K562 (cell line): ENCODE measurements around the gene USP46. TPM values are rescaled to one million over a fixed set of nuclear protein-coding genes. Genes with fewer than 3 reads are reported as not detected.

Experiments used
- ATAC-seq: fragments of 200-7000 bp; cut with Tn5 transposase; 3 replicates; pipeline ENCODE4 v1.9.1; 2020; ENCODE audit warnings: moderate library complexity
- BruUV-seq: library from RNA; stranded (reverse); fragments of 400-500 nt; replicated peaks from 2 replicates; lab custom pipeline; 2021; lab: Mats Ljungman, UMichigan
- CTCF ChIA-PET: fragments of 300-600 bp; formaldehyde crosslinking; extraction: SDS; loops from one replicate; lab custom pipeline; 2021; ENCODE audit warnings: low intra/inter-chr PET ratio; lab: Yijun Ruan, JAX
- POLR2A ChIA-PET: fragments of 300-600, 350-650 bp; sonication (Branson Sonifier 250); formaldehyde crosslinking; extraction: SDS; loops from one replicate; lab custom pipeline; 2021; ENCODE audit warnings: antibody characterized with exemption, inconsistent platforms; lab: Yijun Ruan, JAX
- DNase-seq, 4 experiments: peaks; one replicate each; pipeline versions ENCODE4 v3.0.0 to v3.0.0-alpha.2; 2011 to 2018; ENCODE audit warnings: low spot score in 3 of 4, mixed read lengths in 3 of 4; ENCODE audit errors: extremely low read depth in 1 of 4
- FAIRE-seq: peaks from 2 replicates; lab custom pipeline; 2011; peaks lifted over from hg19 to GRCh38; lab: Jason Lieb, UNC
- H2AFZ ChIP-seq: 2 replicates; pipeline ENCODE4 v1.6.0; 2011; ENCODE audit warnings: low read depth, low read length, control low read depth, inconsistent platforms
- H3K27ac ChIP-seq: fragments of 200-600 bp; 3 replicates; pipeline ENCODE4 v1.8.0; 2011; ENCODE audit warnings: low read depth, mild to moderate bottlenecking, control low read depth, inconsistent platforms, low read length, moderate library complexity, mixed read lengths; ENCODE audit errors: extremely low read depth
- H3K27me3 ChIP-seq, 2 experiments: fragments of 300-600 bp in 1 of 2; 2 replicates in 1 of 2; 3 replicates in 1 of 2; pipeline versions ENCODE4 v1.6.0 to v1.8.0; 2011; ENCODE audit warnings: inconsistent platforms in 2 of 2, low read length in 2 of 2, mild to moderate bottlenecking in 1 of 2, mixed read lengths in 1 of 2, moderate library complexity in 1 of 2; ENCODE audit not compliant: control insufficient read depth in 2 of 2, insufficient read depth in 2 of 2
- H3K36me3 ChIP-seq: fragments of 300-600 bp; 3 replicates; pipeline ENCODE4 v1.8.0; 2011; ENCODE audit warnings: mild to moderate bottlenecking, low read length, inconsistent platforms; ENCODE audit not compliant: control insufficient read depth, insufficient read depth
- H3K4me1 ChIP-seq, 2 experiments: fragments of 200-600 bp in 1 of 2; replicated peaks in 1 of 2; 2 replicates in 1 of 2; 3 replicates in 1 of 2; pipeline versions ENCODE4 v1.5.1 to v1.8.0; 2011; ENCODE audit warnings: inconsistent platforms in 2 of 2, low read length in 2 of 2, mild to moderate bottlenecking in 1 of 2, mixed read lengths in 1 of 2, moderate library complexity in 1 of 2; ENCODE audit not compliant: control insufficient read depth in 2 of 2, insufficient read depth in 2 of 2
- H3K4me2 ChIP-seq: 2 replicates; pipeline ENCODE4 v1.6.1; 2011; ENCODE audit warnings: low read length, control low read depth, inconsistent platforms, mixed read lengths; ENCODE audit not compliant: insufficient read depth
- H3K4me3 ChIP-seq: fragments of 200-600 bp; sonication (generic), shearing (Covaris generic); 2 replicates; pipeline ENCODE4 v1.5.1; 2016; ENCODE audit warnings: control low read depth, inconsistent platforms
- H3K79me2 ChIP-seq: fragments of 200-600 bp; 3 replicates; pipeline ENCODE4 v1.8.0; 2011; ENCODE audit warnings: low read length, inconsistent platforms; ENCODE audit not compliant: control insufficient read depth, insufficient read depth
- H3K9ac ChIP-seq, 2 experiments: 2 replicates each; pipeline versions ENCODE4 v1.6.0 to v1.6.1; 2011; ENCODE audit warnings: low read depth in 2 of 2, low read length in 2 of 2, control low read depth in 1 of 2, inconsistent platforms in 1 of 2, mild to moderate bottlenecking in 1 of 2, mixed read lengths in 1 of 2; ENCODE audit not compliant: insufficient read depth in 1 of 2
- H3K9me1 ChIP-seq: one replicate; pipeline ENCODE4 v1.6.0; 2011; ENCODE audit warnings: inconsistent platforms, mild to moderate bottlenecking, low read length, moderate library complexity; ENCODE audit not compliant: control insufficient read depth, insufficient read depth
- H3K9me3 ChIP-seq: replicated peaks from 2 replicates; pipeline ENCODE4 v1.5.1; 2011; ENCODE audit warnings: low read depth, low read length, inconsistent platforms; ENCODE audit not compliant: control insufficient read depth, insufficient read depth
- H4K20me1 ChIP-seq: replicated peaks from 2 replicates; pipeline ENCODE4 v1.6.1; 2011; ENCODE audit warnings: low read length, inconsistent platforms, mixed read lengths; ENCODE audit not compliant: control insufficient read depth, insufficient read depth
- ELF1 ChIP-seq: fragments of 200-800 bp; sonication (Bioruptor generic); IDR thresholded peaks from 2 replicates; pipeline ENCODE4 v1.6.1; 2016; ENCODE audit warnings: missing genetic modification characterization, missing compliant biosample characterization
- HEY1 ChIP-seq: fragments of 250-450 bp; sonication (Bioruptor Pico); IDR thresholded peaks from 2 replicates; pipeline ENCODE4 v1.5.0; 2020; ENCODE audit warnings: mild to moderate bottlenecking, moderate library complexity, borderline replicate concordance
- HLTF ChIP-seq: fragments of 450-650 bp; IDR thresholded peaks from 2 replicates; pipeline ENCODE4 v1.6.1; 2016
- MAFG ChIP-seq: fragments of 450-650 bp; conservative IDR thresholded peaks from 2 replicates; pipeline ENCODE4 v1.6.1; 2016; ENCODE audit warnings: missing genetic modification characterization, missing compliant biosample characterization
- NR3C1 ChIP-seq: sonication (generic); formaldehyde crosslinking; IDR thresholded peaks from 2 replicates; pipeline ENCODE4 v1.8.1; 2022; ENCODE audit warnings: missing genetic modification reagents
- POLR3A ChIP-seq: IDR thresholded peaks from 2 replicates; pipeline ENCODE4 v1.6.1; 2011; ENCODE audit warnings: borderline replicate concordance, mild to moderate bottlenecking, moderate library complexity; ENCODE audit not compliant: insufficient read length, insufficient read depth; ENCODE audit errors: extremely low read depth
- PRPF4 ChIP-seq: fragments of 200-400 bp; formaldehyde crosslinking; IDR thresholded peaks from one replicate; pipeline ENCODE4 v1.6.1; 2017; ENCODE audit warnings: low read length, low read depth, mild to moderate bottlenecking; ENCODE audit not compliant: insufficient read depth, poor library complexity, severe bottlenecking
- SAFB ChIP-seq: fragments of 200-400 bp; formaldehyde crosslinking; IDR thresholded peaks from 2 replicates; pipeline ENCODE4 v1.6.1; 2017; ENCODE audit warnings: low read depth, low read length, borderline replicate concordance
- SIN3B ChIP-seq: fragments of 450-650 bp; IDR thresholded peaks from 2 replicates; pipeline ENCODE4 v1.6.1; 2017; ENCODE audit warnings: low read depth, mild to moderate bottlenecking, moderate library complexity
- SP1 ChIP-seq: sonication (generic); formaldehyde crosslinking; IDR thresholded peaks from 2 replicates; pipeline ENCODE4 v1.8.1; 2022; ENCODE audit warnings: mild to moderate bottlenecking, missing genetic modification reagents
- SRF ChIP-seq, 2 experiments: fragments of 250-450, 450-650 bp in 1 of 2; sonication (Bioruptor Pico) in 1 of 2; sonication (generic) in 1 of 2; formaldehyde crosslinking; IDR thresholded peaks; 2 replicates each; pipeline versions ENCODE4 v1.5.0 to v1.5.1; 2020 to 2022; ENCODE audit warnings: mild to moderate bottlenecking in 1 of 2, missing genetic modification reagents in 1 of 2
- SRSF3 ChIP-seq: fragments of 200-400 bp; formaldehyde crosslinking; IDR thresholded peaks from 2 replicates; pipeline ENCODE4 v1.6.1; 2016; ENCODE audit warnings: mild to moderate bottlenecking, low read length, moderate library complexity; ENCODE audit not compliant: insufficient read depth
- THRA ChIP-seq: fragments of 450-650 bp; IDR thresholded peaks from 2 replicates; pipeline ENCODE4 v1.6.1; 2017; ENCODE audit warnings: mild to moderate bottlenecking, moderate library complexity
- TOE1 ChIP-seq, 2 experiments: fragments of 450-650 bp in 1 of 2; sonication (generic) in 1 of 2; formaldehyde crosslinking in 1 of 2; IDR thresholded peaks; 2 replicates each; pipeline versions ENCODE4 v1.7.1 to v1.8.0; 2016 to 2022; ENCODE audit warnings: borderline replicate concordance in 2 of 2, mild to moderate bottlenecking in 2 of 2, antibody characterized with exemption in 1 of 2, inconsistent platforms in 1 of 2, low read depth in 1 of 2, missing genetic modification reagents in 1 of 2, moderate library complexity in 1 of 2
- ZBTB12 ChIP-seq: fragments of 250-450 bp; sonication (Bioruptor Pico); IDR thresholded peaks from 2 replicates; pipeline ENCODE4 v1.4.0; 2020
- ZNF24 ChIP-seq: fragments of 450-650 bp; IDR thresholded peaks from 2 replicates; pipeline ENCODE4 v1.6.1; 2016
- WGBS: fragments of 100-300 bp; shearing (Covaris generic); methylation state at CpG from one replicate; pipeline ENCODE4 v1.1.6; 2016; ENCODE audit warnings: low coverage, mixed read lengths; ENCODE audit not compliant: insufficient coverage; ENCODE audit errors: missing lambda C conversion rate; 5-methylcytosine and 5-hydroxymethylcytosine counted together
- in situ Hi-C: fragments of 300-500 bp; cut with MboI; formaldehyde crosslinking; loops from 4 replicates; pipeline ENCODE4 v1.15.0; 2018; ENCODE audit warnings: inconsistent platforms, mixed read lengths
- intact Hi-C: fragments of 100-400 bp; cut with micrococcal nuclease; formaldehyde crosslinking; loops from 2 replicates; pipeline ENCODE4 v1.14.2; 2022
- polyA plus RNA-seq, 8 experiments: library from polyadenylated mRNA; depleted of rRNA in 4 of 8; stranded (reverse) in 5 of 8; unstranded in 3 of 8; fragments of >200 nt; fragmentation: Nextera tagmentation in 2 of 8; fragmentation: Illumina TruSeq in 1 of 8; extraction: Ambion mirVana in 2 of 8; extraction: Trizol in 1 of 8; gene quantifications; 2 replicates each; pipeline versions ENCODE4 v1.2.1 to v1.2.3, GENCODE V29; 2011 to 2014; ENCODE audit warnings: inconsistent platforms in 1 of 8, missing spikeins in 1 of 8
- total RNA-seq, 7 experiments: library from RNA; depleted of rRNA in 6 of 7; stranded (reverse); fragments of >200 nt in 6 of 7; fragmentation: Illumina TruSeq in 2 of 7; extraction: Trizol in 2 of 7; gene quantifications; 2 replicates each; pipeline versions ENCODE4 v1.2.1 to v1.2.3, GENCODE V29; 2011 to 2021; ENCODE audit warnings: low replicate concordance in 1 of 7
- TF ChIP-seq, protein P1 (sequence below): fragments of 250-450 bp; sonication (Bioruptor Pico); IDR thresholded peaks from 2 replicates; pipeline ENCODE4 v1.5.0; 2020; ENCODE audit warnings: mild to moderate bottlenecking
- TF ChIP-seq, protein P2 (sequence below), 2 experiments: fragments of 250-450 bp in 1 of 2; fragments of 450-650 bp in 1 of 2; sonication (Bioruptor Pico) in 1 of 2; IDR thresholded peaks; 2 replicates each; pipeline versions ENCODE4 v1.6.1 to v1.8.0; 2016 to 2021; ENCODE audit warnings: mild to moderate bottlenecking in 2 of 2, moderate library complexity in 2 of 2, missing compliant biosample characterization in 1 of 2, missing genetic modification characterization in 1 of 2

USP46 gene
- total and polyA plus RNA-seq, 9 of the 15 experiments (the other 6 are each of a cell fraction or from before 2014, with no cell fraction given), result 3.0 to 11.7 (median 8.4) TPM

DNA sequence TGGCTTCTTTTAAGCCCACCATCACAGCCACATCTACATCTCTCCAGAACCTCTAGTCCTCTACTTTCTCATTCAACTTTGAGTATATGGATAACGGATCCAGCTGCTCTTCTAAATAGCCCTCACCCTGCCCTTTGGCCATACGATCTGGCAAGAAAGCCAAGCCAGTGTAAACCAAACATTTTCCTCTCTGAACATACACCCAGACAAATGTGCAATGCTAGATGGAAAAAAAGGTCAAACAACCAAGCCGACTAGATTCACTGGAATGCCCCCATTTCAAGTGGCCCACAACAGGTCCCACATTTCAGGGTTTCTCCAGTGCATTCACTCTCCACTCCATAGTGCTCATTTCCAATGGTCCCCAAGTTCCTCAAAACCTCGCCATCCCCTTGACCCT is 24.0 kb downstream of the USP46 start:
- in situ Hi-C loops (no loop called here), intact Hi-C loops (no loop called here)
- Histone ChIP-seq H3K4me3 (no peak overlapping the region), H3K9ac (no peak overlapping the region), H3K79me2 (no peaks in the 10 kb centered on the region), H3K27ac (no peak overlapping the region), H3K27me3 (no peaks in the 10 kb centered on the region), H2AFZ (no peak overlapping the region), H3K36me3 (no peaks in the 10 kb centered on the region), H3K9me1 (no peaks in the 10 kb centered on the region), H3K9me3 (no peaks in the 10 kb centered on the region), H3K4me2 (no peak overlapping the region), H3K4me1 (no peaks in the 10 kb centered on the region)
- ATAC-seq (no peak), FAIRE-seq (no peak), DNase-seq (no peak)
- POLR2A ChIA-PET, result interaction anchor here (1.0 kb wide), 1 partner anchor 13 kb away, joined by 3 read pairs; no protein-coding TSS in a partner anchor
- 45% methylated on average over 4 of the region's 4 CpGs for WGBS
- BruUV-seq, result no TSS peak
- TF ChIP-seq ZNF24 (no peak), ELF1 (tag) (no peak), MAFG (tag) (no peak), ZBTB12 (CRISPR knock-in tag) (no peak), SRF (CRISPR knock-in tag; IDR thresholded peaks at IDR 0.05) (no peak), HEY1 (CRISPR knock-in tag) (no peak), NR3C1 (CRISPR knock-in tag) (no peak), POLR3A (no peak), SAFB (no peak), PRPF4 (no peak), SIN3B (no peak), HLTF (no peak), SP1 (CRISPR knock-in tag) (no peak), SRSF3 (no peak), THRA (no peak), TOE1 (IDR thresholded peaks at IDR 0.05; ENCODE audit: borderline replicate concordance) (no peak), TOE1 (CRISPR knock-in tag; IDR thresholded peaks at IDR 0.05; ENCODE audit: borderline replicate concordance, low read depth) (no peak)
- TF ChIP-seq, protein P1, sequence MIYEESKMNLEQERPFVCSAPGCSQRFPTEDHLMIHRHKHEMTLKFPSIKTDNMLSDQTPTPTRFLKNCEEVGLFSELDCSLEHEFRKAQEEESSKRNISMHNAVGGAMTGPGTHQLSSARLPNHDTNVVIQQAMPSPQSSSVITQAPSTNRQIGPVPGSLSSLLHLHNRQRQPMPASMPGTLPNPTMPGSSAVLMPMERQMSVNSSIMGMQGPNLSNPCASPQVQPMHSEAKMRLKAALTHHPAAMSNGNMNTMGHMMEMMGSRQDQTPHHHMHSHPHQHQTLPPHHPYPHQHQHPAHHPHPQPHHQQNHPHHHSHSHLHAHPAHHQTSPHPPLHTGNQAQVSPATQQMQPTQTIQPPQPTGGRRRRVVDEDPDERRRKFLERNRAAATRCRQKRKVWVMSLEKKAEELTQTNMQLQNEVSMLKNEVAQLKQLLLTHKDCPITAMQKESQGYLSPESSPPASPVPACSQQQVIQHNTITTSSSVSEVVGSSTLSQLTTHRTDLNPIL (CRISPR knock-in tag), result no peak
- TF ChIP-seq, protein P2, sequence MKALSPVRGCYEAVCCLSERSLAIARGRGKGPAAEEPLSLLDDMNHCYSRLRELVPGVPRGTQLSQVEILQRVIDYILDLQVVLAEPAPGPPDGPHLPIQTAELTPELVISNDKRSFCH (CRISPR knock-in tag; IDR thresholded peaks at IDR 0.05), result no peak
- TF ChIP-seq, protein P2 (tag; IDR thresholded peaks at IDR 0.05), result no peak
- TF ChIP-seq, all 486 proteins: peak for 0
- CTCF ChIA-PET, result no interaction called here
- H4K20me1 ChIP-seq, result no peaks in the 10 kb centered on the region; the same call in 1 of the 2 replicates
